NCI-H1930 (cell line): ENCODE results near the gene CLTCL1.

ENCODE experiments used
- DNase-seq, 2 experiments: peaks; one replicate each; lab custom pipeline; 2025; lab: John Stamatoyannopoulos, UW

CLTCL1 gene

GRCh38 chr22:19244600-19245352 lies 46.7 kb downstream of the CLTCL1 start:
- DNase-seq = no peak

DNA sequence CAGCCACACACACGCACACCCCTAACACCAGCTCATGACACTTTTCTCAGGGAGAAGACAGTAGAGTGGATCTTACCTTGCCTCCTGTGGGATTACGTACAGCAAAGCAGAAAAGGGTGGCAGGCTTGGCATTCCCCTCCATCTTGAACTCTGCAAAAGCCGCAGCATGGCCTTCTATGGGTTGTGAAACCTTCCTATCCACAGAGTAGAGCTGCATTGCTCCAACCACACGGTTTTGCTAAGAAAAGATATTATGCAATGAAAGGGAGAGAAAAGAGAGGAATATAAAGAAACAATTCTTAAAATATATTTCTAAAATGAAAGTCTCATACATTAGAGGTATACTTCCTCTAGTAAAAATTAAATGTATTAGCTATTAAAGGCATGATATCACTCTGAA lies 48.8 kb downstream of the CLTCL1 start:
- no peak for DNase-seq

DNA sequence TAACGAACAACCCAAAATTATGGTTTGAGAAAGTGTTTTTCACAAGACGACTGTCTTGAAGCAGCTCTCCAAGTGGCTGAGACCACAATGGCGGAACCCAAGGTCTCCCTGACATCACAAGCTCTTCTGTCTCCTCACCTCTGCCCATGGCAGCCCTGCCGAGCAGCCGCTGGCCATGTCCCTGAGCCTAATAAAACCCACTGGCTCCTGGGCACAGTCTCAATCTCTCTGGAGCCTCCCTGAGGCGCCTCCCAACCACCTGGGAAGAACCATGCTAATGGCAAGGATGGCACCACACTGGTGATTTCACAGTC lies 50.0 kb downstream of the CLTCL1 start:
- DNase-seq = no peak

DNA sequence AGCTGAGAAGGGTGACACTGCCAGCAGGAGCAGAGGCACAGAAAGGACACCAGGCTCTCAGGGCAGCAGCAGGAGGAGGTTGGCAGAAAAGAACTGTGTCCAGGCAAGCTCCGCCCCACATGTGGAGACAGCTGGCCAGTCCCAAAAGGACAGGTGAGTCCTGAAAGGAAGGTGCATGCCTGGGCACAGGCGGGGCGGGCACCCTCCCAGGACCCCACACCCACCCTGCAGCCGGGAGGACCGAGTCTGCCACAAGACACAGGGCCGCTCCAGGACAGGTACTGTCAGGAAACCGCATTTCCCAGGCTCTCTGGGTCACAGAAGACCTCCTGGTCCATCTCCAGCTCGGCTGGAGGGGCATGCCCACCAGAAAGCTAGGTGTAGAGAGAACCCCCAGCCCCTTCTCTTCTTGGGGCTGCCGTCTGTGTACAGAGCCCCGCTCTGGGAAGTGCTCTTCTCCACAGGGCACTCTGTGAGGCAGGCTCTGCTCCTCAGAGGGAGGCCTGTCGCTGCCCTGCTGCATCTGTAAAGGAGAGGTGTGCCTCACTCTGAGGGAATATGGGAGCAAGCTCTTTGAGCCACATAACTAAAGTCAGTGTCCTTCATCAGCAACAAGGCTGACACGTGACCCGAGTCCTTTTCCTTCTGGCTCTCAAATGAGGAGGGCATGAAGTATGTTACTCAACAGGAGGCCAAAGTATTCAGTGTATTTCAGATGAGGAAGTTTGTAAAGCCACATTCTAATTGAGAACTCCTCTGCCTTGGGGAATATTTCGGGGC lies 50.5 kb downstream of the CLTCL1 start:
- no peak for DNase-seq

GRCh38 chr22:19239464-19239863 lies 52.1 kb downstream of the CLTCL1 start:
- no peak for DNase-seq

DNA sequence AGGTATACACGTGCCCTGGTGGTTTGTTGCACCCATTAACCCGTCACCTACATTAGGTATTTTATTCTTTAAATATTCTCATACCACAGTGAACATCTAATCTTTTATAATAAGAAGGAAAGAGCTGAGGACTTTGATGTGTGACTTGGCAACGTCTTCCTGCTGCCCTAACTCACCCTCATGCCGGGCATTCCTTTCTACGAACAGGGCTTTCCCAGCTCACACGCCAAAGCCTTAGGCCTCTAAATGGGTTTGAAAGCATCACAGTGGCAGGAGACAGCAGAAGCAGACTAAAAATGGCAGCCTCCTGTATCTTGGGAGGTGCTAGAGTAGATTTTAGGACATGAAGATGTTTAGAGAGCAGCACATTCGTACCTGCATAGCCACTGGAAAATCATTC lies 52.6 kb downstream of the CLTCL1 start:
- no peak for DNase-seq

DNA sequence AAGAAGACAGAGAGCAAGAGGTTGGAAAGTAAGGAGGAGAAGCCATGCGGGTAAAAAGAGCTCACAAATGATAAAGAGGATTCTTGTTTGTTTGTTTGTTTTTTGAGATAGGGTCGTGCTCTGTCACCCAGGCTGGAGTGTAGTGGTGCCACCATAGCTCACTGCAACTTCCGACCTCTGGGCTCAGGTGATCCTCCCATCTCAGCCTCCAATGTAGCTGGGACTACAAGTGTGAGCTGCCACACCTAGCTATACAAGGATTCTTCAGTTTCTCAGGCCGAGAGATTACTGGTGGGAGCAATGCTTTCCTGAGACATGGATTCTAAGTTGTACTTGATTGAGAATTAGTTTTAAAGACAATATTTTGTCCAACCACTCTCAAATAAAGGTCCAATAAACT lies 55.6 kb downstream of the CLTCL1 start:
- DNase-seq = no peak

- no peak for DNase-seq
Measured at GRCh38 chr22:19234126-19234896, 57.2 kb downstream of the CLTCL1 start.

- DNase-seq = no peak
Measured at GRCh38 chr22:19233189-19233661, 58.3 kb downstream of the CLTCL1 start.

- peak in 1 of 2 experiments; percentile 1 for DNase-seq
Measured at GRCh38 chr22:19232623-19233022, 58.9 kb downstream of the CLTCL1 start.

- DNase-seq = no peak
Measured at GRCh38 chr22:19231986-19232385, 59.5 kb downstream of the CLTCL1 start.

DNA sequence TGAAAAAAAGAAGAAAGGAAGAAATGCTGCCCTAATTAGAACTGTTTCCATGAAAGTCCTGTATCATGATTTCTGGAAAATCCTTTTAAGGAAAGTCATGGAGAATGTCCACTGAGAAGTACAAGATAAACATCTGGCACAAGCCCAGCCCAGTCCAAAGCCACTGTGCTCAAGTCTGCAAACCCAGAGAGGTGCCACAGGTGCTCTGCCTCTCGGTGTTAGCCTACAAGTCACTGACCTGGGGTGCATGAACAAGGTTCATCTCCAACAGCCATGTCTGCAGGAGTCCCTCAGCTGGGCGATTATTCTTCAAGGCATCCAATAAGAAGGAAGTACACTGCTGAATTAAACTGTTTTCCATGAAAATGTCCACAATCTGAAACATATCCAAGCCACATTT lies 61.9 kb downstream of the CLTCL1 start:
- no peak for DNase-seq

DNA sequence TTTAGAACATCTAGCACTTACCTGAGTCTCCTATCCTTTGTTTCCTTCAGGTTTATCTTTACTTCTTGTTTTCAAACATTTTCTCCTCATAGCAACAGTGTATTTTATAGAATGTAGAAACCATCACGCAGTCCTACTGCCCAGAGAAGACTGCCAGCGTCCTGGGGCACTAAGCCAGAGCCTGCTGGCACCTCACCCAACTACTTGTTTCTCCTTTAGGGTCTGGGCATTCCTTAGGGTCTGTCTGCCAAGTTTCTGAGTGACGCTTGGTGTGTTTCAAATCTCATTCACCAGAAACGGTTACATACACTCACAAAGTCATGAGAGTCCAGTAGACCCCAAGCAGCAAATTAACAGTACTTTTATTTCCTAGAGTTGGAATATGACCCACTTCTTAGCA lies 63.3 kb downstream of the CLTCL1 start:
- DNase-seq = no peak

DNA sequence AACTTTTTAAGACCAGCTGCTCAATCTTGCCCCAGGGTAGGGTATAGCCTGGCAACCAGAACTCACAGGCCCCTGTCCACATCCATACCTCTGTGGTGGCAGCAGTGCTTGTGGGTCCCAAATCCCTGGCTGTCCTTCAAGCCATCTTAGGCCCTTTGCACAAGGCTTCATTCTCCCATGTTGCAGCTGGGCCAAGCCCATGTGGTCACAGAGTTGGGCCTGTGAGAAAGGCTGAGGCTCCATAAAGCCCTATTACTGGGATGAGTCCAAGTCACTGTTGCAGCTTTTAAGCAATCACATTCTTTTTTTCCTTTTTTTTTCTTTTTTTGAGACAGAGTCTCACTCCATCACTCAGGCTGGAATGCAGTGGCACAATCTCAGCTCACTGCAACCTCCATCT lies 65.1 kb downstream of the CLTCL1 start:
- no peak for DNase-seq

DNA sequence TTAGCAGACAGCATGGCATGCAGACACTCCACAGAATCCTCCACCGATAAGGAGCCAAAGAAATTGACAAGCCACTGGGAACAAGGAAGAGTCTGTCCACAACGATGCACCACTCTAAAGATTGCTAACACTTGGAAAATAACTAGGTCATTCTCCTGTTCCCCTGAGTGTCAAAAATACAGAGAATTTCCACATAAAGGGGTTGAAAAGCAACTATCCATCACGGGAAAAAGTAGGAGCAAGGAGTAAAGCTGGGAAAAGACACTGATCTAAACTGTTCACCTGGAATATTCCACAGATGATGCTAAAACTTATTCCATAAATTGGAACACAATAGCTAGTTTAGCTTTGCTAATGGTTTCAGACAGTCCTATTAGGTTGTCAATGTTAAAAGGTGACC lies 66.0 kb downstream of the CLTCL1 start:
- no peak for DNase-seq

DNA sequence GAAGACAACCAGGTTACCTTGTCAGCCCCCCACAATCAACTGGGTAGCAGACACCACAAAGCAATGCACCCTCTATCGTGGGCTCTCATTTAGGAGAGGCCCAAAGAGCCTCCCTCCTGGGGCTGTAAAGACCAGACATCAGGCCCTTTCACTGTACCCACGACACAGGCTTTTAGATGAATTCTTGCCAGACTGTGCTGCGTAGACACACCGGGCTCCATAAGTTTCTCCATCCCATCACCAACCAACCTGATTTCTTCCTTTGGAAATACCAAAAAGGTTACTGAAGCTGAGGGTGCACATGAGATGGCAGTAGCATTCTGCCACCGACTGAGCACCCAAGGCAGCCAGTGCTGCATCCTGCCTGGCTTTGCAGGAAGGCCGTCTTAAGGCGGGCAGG lies 66.5 kb downstream of the CLTCL1 start:
- DNase-seq = no peak

GRCh38 chr22:19224557-19224956 lies 67.0 kb downstream of the CLTCL1 start:
- DNase-seq = no peak

DNA sequence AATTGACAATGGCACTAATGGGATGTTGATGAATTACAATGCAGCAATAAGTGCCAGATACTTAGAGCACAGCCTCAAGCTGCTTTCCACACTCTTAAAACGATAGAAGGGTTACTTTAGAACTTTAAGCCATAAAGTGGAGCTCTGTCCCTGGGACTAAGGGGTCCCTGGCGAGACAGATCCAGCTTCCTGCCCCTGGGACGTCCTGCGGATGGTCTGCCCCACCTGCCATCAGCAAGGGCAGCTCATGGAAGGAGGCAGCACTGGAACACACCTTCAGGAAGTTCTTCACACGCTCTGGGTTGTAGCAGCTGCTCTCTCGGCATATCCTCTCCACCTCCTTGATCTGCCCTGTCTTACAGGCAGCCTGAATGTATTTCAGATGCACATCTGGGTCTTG lies 67.9 kb downstream of the CLTCL1 start:
- no peak for DNase-seq

DNA sequence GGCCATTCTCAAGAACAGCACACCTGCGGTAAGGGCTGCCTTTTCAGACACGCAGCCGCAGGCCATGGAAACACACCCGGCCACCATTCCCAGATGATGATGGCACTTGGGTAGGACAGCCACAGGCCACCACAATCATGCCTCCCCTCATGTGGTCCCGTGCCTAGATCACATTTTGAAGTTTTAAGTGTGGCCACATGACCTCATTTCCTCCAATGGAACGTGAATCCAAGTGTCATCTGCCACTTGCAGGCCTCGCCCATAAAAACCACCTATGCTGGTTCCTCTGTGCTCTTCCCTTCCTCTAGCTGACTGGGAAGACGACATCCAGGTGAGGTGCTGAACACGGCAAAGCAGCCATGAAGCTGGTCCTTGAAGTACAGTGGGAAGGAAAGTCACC lies 68.4 kb downstream of the CLTCL1 start:
- DNase-seq = no peak

DNA sequence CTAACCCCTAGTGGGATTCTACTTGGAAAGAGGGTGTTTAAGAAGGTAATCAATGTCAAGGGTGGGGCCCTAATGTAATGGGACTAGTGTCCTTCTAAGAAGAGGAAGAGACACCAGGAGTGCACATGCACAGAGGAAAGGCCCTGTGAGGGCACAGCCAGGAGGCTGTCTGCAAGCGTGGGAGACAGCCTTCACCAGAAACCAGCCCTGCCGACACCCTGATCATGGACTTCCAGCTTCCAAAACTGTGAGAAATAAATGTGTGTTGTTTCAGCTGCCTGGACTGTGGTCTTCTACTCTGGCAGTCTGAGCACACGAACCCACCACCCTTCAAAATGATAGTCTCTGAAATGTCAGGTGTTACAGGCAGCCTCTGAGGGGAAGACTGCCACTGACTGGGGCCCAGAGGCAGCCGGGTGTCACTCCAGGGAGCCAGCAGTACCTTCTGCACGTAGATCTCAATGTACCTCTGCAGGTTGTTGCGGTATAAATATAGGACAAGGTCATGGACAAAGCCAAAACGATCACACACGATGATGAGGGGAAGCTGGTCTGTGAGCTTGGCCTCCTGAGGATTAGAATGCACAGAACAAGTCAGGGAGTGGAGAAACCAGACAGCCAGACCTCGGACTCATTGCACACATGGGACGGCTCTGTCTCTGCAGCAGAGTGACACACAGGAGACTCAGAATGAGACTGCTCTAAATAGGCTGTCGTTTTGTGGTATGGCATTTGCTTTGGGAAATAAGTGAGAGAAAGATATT lies 69.1 kb downstream of the CLTCL1 start:
- no peak for DNase-seq

GRCh38 chr22:19220867-19221266 lies 70.7 kb downstream of the CLTCL1 start:
- no peak for DNase-seq
